Stimulated activated CD4-positive, alpha-beta T cell treated with anti-CD3 and anti-CD28 coated beads, Interleukin-12 subunit alpha, Interleukin-12 subunit beta, amount 100 ng/mL, for 24 hours (primary cell): ENCODE measurements around the gene ZIC4.

Source experiments
- DNase-seq, 2 experiments: peaks; one replicate each; pipeline ENCODE4 v3.0.0-alpha.2; 2020; ENCODE audit warnings: low read depth in 2 of 2

The ZIC4 gene

GRCh38 chr3:147405231-147406027 lies 914 bp downstream of the ZIC4 start:
- no peak for DNase-seq

GRCh38 chr3:147404800-147405230 lies 1.5 kb downstream of the ZIC4 start:
- no peak for DNase-seq

GRCh38 chr3:147404000-147404799 lies 2.1 kb downstream of the ZIC4 start:
- DNase-seq: no peak

- DNase-seq: no peak
These were observed 2.8 kb downstream of the ZIC4 start for GRCh38 chr3:147403511-147403910.

- no peak for DNase-seq
These were observed 4.2 kb downstream of the ZIC4 start for GRCh38 chr3:147402159-147402558.

- no peak for DNase-seq
These were observed 4.9 kb downstream of the ZIC4 start for GRCh38 chr3:147401421-147401820.

GRCh38 chr3:147400999-147401398 lies 5.3 kb downstream of the ZIC4 start:
- no peak for DNase-seq

- no peak for DNase-seq
These were observed 6.2 kb downstream of the ZIC4 start for GRCh38 chr3:147400111-147400510.

GRCh38 chr3:147398813-147399534 lies 7.4 kb downstream of the ZIC4 start:
- no peak for DNase-seq

- no peak for DNase-seq
These were observed 8.2 kb downstream of the ZIC4 start for GRCh38 chr3:147397875-147398812.

GRCh38 chr3:147397155-147397874 lies 9.0 kb downstream of the ZIC4 start:
- DNase-seq: no peak

GRCh38 chr3:147396712-147397046 lies 9.7 kb downstream of the ZIC4 start:
- DNase-seq: no peak

- no peak for DNase-seq
These were observed 10.2 kb downstream of the ZIC4 start for GRCh38 chr3:147395899-147396711.

GRCh38 chr3:147394884-147395225 lies 11.5 kb downstream of the ZIC4 start:
- DNase-seq: no peak

GRCh38 chr3:147393943-147394883 lies 12.1 kb downstream of the ZIC4 start:
- no peak for DNase-seq

GRCh38 chr3:147393261-147393942 lies 12.9 kb downstream of the ZIC4 start:
- no peak for DNase-seq

GRCh38 chr3:147392625-147392946 lies 13.8 kb downstream of the ZIC4 start:
- no peak for DNase-seq
